HG03039 (cell line): ENCODE measurements around the gene FNDC3B.
A peak's percentile ranks its signal among the peaks of the same experiment; 100 is the strongest.

Experiments used
- ATAC-seq: cut with Tn5 transposase; IDR thresholded peaks from one replicate; pipeline ENCODE4 v1.9.1; 2021; ENCODE audit warnings: mild to moderate bottlenecking, moderate library complexity; ENCODE audit not compliant: unreplicated experiment

FNDC3B gene

DNA sequence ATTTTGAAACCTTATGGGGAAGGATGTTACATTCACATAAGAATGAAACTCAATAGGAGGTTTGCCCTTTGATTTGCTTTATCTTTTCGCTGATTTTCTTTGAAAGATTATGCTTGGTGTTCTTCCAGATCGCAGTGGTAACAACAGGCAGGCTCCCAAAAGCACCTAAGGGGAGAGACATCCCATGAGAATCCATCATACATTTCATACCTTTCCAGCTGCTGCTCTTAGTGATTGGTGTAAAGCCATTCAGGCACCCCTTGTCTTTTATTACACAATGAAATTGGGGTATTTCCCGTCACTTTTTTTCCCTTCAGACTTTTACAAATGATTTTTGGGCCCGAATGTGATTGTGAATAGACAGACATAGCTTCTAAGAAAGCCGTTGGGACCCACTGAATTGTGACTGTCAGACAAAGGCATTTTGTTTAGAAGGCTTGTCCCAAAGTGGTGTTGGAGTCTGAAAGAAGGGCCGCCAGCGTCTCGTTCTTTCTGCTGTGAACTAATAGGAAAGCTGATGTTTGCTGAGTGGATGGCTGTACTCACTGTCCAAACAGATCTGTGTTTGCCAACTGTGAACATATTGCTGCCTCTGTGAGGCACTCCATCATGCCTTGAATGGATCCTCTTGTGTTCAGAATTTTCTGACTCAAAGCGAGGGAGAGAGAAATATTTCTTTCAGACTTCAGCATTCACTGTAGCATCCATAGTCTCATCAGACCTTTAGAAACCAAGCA, 164.3 kb downstream of the FNDC3B start:
- ATAC-seq, result no peak

GRCh38 chr3:172204716-172205115, 165.3 kb downstream of the FNDC3B start:
- ATAC-seq, result no peak

DNA sequence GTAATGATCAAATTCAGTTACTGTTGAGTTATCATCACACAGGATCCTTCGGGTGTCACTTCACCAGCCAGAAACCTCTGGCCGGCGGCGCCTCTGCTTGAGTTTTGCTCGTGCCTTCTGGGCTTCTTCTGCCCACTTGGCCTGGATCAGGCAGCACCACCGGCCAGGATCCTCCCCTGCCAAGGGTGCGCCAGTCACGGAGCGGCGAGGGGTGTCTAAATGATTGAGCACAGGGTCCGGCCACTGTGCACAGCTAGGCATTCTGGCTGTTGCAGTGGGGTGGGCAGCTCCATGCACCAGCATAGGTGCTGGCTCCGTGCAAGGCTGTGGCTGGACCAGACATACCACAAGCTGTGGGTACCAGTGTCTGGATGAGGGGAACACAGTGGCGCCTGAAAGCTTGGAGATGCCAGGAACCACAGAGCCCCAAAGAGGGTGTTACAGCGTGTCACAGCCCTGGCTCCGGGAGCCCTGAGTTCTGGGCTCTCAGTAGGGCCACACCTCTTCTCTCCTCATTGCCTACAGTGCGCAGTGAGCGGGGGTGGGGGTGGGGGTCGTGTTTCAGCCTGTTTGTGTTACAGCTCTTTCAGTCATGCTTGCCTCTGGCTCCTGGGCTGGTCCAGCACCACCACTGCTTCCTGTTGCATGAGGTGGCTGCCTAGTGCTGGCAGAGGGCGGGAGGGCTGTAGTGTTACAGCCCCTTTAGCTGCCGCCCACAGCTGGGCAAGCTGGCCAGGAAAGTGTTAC, 169.4 kb downstream of the FNDC3B start:
- no peak for ATAC-seq

DNA sequence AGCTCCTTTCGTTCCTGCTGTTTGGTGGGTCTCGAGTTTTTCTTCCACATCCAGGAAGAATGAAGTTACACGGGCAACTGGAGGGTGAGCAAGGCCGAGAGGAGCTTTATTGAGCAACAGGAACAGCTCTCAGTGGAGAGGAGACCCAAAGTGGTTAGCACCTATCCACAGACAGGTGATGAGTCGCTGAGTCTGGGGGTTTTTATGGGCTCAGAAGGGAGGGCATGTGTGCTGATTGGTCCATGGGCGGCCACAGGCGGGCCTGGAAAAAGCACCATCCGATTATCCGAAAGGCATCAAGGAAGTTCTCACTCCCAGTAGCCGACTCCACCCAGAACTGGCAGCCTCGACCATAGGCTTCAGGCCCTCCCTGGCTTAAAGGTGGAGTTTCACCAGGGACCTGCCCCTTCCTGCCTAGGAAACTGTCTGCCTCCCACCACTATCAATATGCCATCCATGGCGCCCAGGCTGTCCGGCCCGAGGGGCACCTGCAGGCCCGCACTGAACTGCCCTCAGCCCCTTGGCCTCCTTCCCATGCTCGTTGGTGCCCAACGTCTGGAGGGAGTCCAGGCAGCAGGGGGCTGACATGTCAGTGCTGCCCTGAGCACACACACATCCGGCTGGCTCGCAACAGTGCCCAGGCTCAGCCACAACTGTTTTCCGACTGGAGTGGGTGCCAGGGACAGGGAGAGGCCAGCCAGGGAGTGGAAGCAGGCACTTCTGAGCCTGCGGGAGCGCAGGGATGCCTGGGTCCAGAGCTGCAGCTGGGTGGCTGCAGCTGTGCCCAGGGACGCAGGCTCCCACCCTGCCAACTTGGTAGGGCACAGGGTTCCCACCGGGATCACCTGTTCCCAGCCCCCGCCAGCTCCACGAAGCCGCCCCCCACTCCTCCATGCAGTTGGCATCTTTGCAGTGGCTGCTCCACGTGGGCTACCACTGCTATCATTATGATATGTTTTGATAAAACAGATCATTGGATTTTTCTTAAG, 170.2 kb downstream of the FNDC3B start:
- no peak for ATAC-seq

- ATAC-seq, result no peak
Observed at GRCh38 chr3:172210355-172210754, 171.0 kb downstream of the FNDC3B start.

- no peak for ATAC-seq
Observed at GRCh38 chr3:172211123-172211522, 171.7 kb downstream of the FNDC3B start.

GRCh38 chr3:172213200-172213599, 173.8 kb downstream of the FNDC3B start:
- ATAC-seq, result peak; percentile 46

DNA sequence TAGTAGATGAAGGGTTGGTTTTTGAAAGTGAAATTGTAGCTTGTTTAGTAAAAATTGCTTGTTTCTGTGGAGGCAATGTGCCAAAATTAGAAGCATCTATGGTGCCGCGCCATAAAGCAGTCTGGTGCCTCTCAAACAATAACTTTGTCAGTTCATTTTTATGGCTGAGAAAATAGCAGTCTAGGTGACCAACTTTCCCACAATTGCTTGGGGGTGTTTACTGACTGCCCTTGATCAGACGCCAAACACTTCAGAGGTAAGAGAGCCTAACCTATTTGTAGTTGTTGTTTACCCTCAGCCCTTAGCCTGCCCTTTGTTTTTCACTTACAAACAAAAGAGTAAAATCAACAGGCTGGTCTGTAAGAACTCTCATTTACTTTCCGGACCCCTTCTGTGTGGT, 174.5 kb downstream of the FNDC3B start:
- no peak for ATAC-seq

- no peak for ATAC-seq
Observed at GRCh38 chr3:172216267-172216666, 176.9 kb downstream of the FNDC3B start.

GRCh38 chr3:172216911-172217310, 177.5 kb downstream of the FNDC3B start:
- no peak for ATAC-seq

- ATAC-seq, result no peak
Observed at GRCh38 chr3:172217877-172218276, 178.5 kb downstream of the FNDC3B start.

DNA sequence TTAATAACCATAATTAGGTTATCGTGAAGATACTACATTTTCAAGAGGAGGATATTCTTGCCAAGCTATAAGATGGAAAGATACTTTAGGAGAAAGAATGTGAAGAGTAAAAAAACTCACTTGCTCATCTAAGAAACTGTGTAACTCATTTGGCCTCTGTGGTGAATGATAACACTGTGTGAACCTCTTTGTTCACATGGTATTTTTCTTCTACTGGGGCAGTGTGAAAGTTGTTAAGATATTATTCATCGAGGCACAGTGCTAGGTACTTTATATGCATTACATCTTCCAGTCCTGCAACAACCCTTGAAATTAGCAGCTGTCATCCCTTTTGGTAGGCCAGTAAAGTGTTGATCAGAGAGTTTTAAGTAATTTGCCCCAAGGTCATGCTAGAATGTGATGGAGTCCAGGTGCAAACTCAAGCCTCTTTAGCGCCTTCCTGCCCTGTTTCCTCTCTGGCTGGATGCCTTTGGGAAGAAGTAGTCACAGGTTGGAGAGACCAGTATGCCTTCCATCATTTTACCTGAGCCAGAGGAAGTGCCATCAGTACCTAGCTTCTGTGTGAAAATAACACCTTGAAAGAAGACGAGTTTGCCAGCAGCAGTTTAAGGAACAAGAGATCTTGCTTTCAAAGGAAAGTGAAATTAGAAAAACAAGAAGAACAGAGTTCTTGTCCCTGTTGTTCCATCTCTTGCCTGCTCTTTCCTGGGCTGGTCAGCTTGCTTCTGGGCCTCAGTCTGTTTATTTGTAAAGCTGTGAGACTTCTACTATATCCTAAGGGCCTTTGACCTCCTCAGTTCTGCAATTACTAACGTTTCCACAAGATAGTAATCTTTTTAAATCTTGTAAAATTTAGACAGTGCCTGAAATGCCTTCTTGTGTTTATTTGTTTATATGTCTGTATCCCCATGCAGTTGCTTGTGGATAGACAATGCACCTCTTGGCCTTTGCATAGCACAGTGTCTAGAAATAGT, 179.3 kb downstream of the FNDC3B start:
- no peak for ATAC-seq

GRCh38 chr3:172219750-172220149, 180.4 kb downstream of the FNDC3B start:
- no peak for ATAC-seq

DNA sequence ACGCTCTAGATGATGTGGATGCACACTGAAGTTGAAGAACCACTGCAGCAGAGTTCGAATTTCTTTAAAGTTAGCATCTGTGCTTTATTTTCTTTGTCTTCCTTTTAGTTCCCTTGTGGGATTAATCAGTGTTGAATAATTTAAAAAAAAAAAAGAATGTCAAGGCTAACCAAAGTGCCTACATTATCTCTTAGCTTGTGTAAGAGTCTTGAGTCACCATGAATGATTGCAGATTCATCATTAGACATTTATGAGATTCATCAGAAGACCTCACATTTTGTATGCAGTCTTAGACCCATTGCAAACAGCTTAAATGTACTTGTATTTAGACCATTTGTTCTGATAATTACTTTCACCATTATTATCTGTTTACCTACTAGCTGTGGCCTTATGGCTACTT, 182.2 kb downstream of the FNDC3B start:
- no peak for ATAC-seq

DNA sequence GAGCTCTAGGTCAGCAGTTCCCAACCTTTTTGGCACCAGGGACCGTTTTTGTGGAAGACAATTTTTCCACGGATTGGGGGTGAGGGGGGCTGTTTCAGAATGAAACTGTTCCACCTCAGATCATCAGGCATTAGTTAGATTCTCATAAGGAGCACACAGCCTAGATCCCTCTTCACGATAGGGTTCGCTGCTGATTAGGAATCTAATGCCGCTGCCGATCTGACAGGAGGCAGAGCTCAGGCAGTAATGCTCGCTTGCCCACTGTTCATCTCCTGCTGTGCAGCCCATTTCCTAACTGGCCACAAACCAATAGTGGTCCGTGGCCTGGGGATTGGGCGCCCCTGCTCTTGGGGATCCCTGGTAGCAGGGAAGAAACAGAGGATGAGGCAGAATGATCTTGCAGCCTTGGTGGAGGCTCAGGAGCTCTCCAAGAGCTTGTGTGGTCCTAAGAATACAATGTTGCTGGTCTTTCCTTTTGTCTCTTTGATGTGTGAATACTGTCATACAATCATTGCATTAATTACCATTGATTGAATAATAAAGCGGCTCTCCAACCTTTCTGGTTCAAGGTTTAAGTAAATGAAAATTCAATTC, 183.2 kb downstream of the FNDC3B start:
- ATAC-seq, result no peak

DNA sequence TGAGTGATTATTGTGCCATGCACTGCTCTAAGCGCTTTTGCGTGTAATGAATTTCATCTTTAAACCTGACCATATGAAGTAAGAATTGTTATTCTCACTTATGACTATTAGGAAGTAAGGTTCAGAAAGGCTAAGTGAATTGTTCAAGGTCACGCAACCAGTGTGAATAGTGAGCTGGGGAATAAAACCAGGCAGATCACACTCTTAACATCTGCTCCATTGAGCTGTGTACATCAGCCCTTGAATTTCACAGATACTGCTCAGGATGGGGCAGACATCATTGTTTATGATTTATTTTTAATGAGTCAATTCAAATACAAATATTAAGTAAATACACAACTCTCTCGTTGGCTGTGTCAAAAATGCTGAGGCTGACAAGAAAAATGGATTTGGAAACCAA, 184.5 kb downstream of the FNDC3B start:
- ATAC-seq, result no peak

GRCh38 chr3:172224560-172225214, 185.3 kb downstream of the FNDC3B start:
- ATAC-seq, result no peak

GRCh38 chr3:172225215-172225707, 185.9 kb downstream of the FNDC3B start:
- ATAC-seq, result no peak

- ATAC-seq, result no peak
Observed at GRCh38 chr3:172226831-172227230, 187.5 kb downstream of the FNDC3B start.
